HG03521 (cell line): Measurements from ENCODE around the gene TRUB2.

Experiments
- ATAC-seq: cut with Tn5 transposase; IDR thresholded peaks from one replicate; pipeline ENCODE4 v1.9.1; 2021; ENCODE audit warnings: mild to moderate bottlenecking, moderate library complexity; ENCODE audit not compliant: unreplicated experiment

Gene TRUB2

GRCh38 chr9:128274245-128274644 lies 48.0 kb downstream of the TRUB2 start:
- no peak for ATAC-seq

GRCh38 chr9:128271512-128271911 lies 50.7 kb downstream of the TRUB2 start:
- no peak for ATAC-seq

- no peak for ATAC-seq
Measured at GRCh38 chr9:128271112-128271511, 51.1 kb downstream of the TRUB2 start.

GRCh38 chr9:128266868-128267590 lies 55.2 kb downstream of the TRUB2 start:
- no peak for ATAC-seq

- no peak for ATAC-seq
Measured at GRCh38 chr9:128265348-128265847, 56.8 kb downstream of the TRUB2 start.

GRCh38 chr9:128262687-128263086 lies 59.6 kb downstream of the TRUB2 start:
- ATAC-seq = no peak

GRCh38 chr9:128260340-128260739 lies 61.9 kb downstream of the TRUB2 start:
- ATAC-seq = no peak

- ATAC-seq = no peak
Measured at GRCh38 chr9:128259156-128259555, 63.1 kb downstream of the TRUB2 start.

- no peak for ATAC-seq
Measured at GRCh38 chr9:128258326-128258725, 63.9 kb downstream of the TRUB2 start.

- no peak for ATAC-seq
Measured at GRCh38 chr9:128257907-128258306, 64.3 kb downstream of the TRUB2 start.

- no peak for ATAC-seq
Measured at GRCh38 chr9:128257086-128257825, 65.0 kb downstream of the TRUB2 start.
